ENCODE measurements around the gene GHDC. TPM values are rescaled to one million over a fixed set of nuclear protein-coding genes. Genes with fewer than 3 reads are reported as not detected.
"Not testable (repeated sequence)": the region's sequence is repeated elsewhere in the genome, so short reads cannot be mapped to it uniquely, and the experiment has no call there.

GHDC gene
- total RNA-seq, 3 donors from 2014 or later (not counting 1 experiment from before 2014, with no cell fraction given), result 19.5 to 24.6 (median 22.8) TPM

- H3K9me3 Mint-ChIP-seq, result no peaks in the 10 kb centered on the region
- Histone ChIP-seq H3K9me3 (ENCODE audit: control insufficient read depth, insufficient read depth, low read length) (no peaks in the 10 kb centered on the region), H3K36me3 (ENCODE audit: control insufficient read depth, insufficient read depth, low read length) (peaks cover 3% of the 10 kb centered on the region), H3K4me1 (ENCODE audit: control insufficient read depth, insufficient read depth, low read length) (peaks cover 31% of the 10 kb centered on the region), H3K27me3 (ENCODE audit: control insufficient read depth, insufficient read depth, low read length) (no peaks in the 10 kb centered on the region), H3K27ac (ENCODE audit: low read length) (no peak overlapping the region), H3K4me3 (ENCODE audit: low read length) (no peak overlapping the region)
- TF ChIP-seq CTCF (IDR thresholded peaks at IDR 0.05), result no peak
- ATAC-seq (no peak), DNase-seq (no peak)
- H3K4me1 Mint-ChIP-seq, result peaks cover 16 to 30% of the 10 kb centered on the region in 2 donors
- WGBS (ENCODE audit: insufficient coverage), result 77% methylated on average over 19 of the region's 19 CpGs
- H3K36me3 Mint-ChIP-seq, result no peaks in the 10 kb centered on the region
- no peaks in the 10 kb centered on the region for H3K27me3 Mint-ChIP-seq (ENCODE audit: low read depth in 2 of 2)
- intact Hi-C loops (cut with micrococcal nuclease), result no loop called here
- no peak overlapping the region for H3K4me3 Mint-ChIP-seq
- H3K27ac Mint-ChIP-seq, result no peak overlapping the region
Observed at GRCh38 chr17:42188749-42189650, 5.3 kb downstream of the GHDC start.

DNA sequence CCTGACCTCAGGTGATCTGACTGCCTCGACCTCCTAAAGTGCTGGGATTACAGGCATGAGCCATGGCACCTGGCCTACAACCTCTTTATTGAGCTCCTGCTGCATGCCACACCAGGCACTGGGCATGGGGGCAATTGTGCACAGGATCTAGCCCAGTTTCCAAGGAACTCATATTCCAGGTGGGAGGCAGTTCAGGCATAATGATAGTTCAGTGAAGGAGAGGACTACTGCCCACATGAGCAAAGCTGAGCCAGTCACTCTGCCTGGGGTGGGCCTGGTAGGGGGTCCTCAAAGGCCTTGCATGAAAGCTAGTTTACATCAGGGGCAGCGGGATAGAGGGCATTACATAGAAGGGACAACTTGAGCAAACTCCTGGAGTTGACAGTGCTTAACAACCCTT is 6.5 kb downstream of the GHDC start:
- Histone ChIP-seq H3K36me3 (ENCODE audit: control insufficient read depth, insufficient read depth, low read length) (peaks cover 3% of the 10 kb centered on the region), H3K27me3 (ENCODE audit: control insufficient read depth, insufficient read depth, low read length) (no peaks in the 10 kb centered on the region), H3K4me3 (ENCODE audit: low read length) (no peak overlapping the region), H3K27ac (ENCODE audit: low read length) (no peak overlapping the region), H3K4me1 (ENCODE audit: control insufficient read depth, insufficient read depth, low read length) (peaks cover 30% of the 10 kb centered on the region), H3K9me3 (ENCODE audit: control insufficient read depth, insufficient read depth, low read length) (no peaks in the 10 kb centered on the region)
- H3K27me3 Mint-ChIP-seq (ENCODE audit: low read depth in 2 of 2), result peaks cover 0 to 5% of the 10 kb centered on the region in 2 donors
- DNase-seq (no peak), ATAC-seq (no peak)
- WGBS (ENCODE audit: insufficient coverage), result 96% methylated on average over 2 of the region's 2 CpGs
- intact Hi-C loops (cut with micrococcal nuclease), result no loop called here
- no peak overlapping the region for H3K4me3 Mint-ChIP-seq
- no peak for TF ChIP-seq CTCF (IDR thresholded peaks at IDR 0.05)
- H3K36me3 Mint-ChIP-seq, result no peaks in the 10 kb centered on the region
- H3K4me1 Mint-ChIP-seq, result peaks cover 20 to 31% of the 10 kb centered on the region in 2 donors
- no peaks in the 10 kb centered on the region for H3K9me3 Mint-ChIP-seq
- H3K27ac Mint-ChIP-seq, result no peak overlapping the region

GRCh38 chr17:42186191-42186590 is 8.1 kb downstream of the GHDC start:
- peak overlapping the region; percentile 64 for H3K4me3 Mint-ChIP-seq
- H3K27me3 ChIP-seq (ENCODE audit: control insufficient read depth, insufficient read depth, low read length); H3K36me3 Mint-ChIP-seq; H3K27me3 Mint-ChIP-seq (ENCODE audit: low read depth in 2 of 2); H3K36me3 ChIP-seq (ENCODE audit: control insufficient read depth, insufficient read depth, low read length); H3K9me3 ChIP-seq (ENCODE audit: control insufficient read depth, insufficient read depth, low read length); H3K9me3 Mint-ChIP-seq; H3K4me3 ChIP-seq (ENCODE audit: low read length); intact Hi-C loops (cut with micrococcal nuclease); DNase-seq; H3K27ac Mint-ChIP-seq; ATAC-seq; H3K27ac ChIP-seq (ENCODE audit: low read length): not testable (repeated sequence)
- 85% methylated on average over 5 of the region's 5 CpGs for WGBS (ENCODE audit: insufficient coverage)
- H3K4me1 Mint-ChIP-seq, result peaks cover 21 to 28% of the 10 kb centered on the region in 2 donors
- peaks cover 34% of the 10 kb centered on the region for H3K4me1 ChIP-seq (ENCODE audit: control insufficient read depth, insufficient read depth, low read length)

DNA sequence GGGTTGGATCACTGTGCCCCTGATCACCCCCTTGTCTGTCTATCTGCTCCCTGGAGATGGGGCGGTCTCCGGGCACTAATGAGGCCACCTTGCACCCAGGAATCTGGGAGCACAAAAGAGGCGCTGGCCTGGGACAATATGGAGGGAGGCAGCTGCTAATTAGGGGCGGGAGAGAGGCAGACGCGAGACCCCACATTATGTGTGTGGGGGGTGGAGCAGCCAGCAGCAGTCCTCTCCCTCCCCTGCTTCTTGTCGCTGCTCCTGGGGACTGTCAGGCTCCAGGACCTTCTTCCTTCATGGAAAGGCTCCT is 8.7 kb downstream of the GHDC start:
- Histone ChIP-seq H3K9me3 (ENCODE audit: control insufficient read depth, insufficient read depth, low read length) (no peaks in the 10 kb centered on the region), H3K27ac (ENCODE audit: low read length) (no peak overlapping the region), H3K27me3 (ENCODE audit: control insufficient read depth, insufficient read depth, low read length) (peaks cover 6% of the 10 kb centered on the region), H3K36me3 (ENCODE audit: control insufficient read depth, insufficient read depth, low read length) (no peaks in the 10 kb centered on the region), H3K4me1 (ENCODE audit: control insufficient read depth, insufficient read depth, low read length) (peaks cover 40% of the 10 kb centered on the region), H3K4me3 (ENCODE audit: low read length) (no peak overlapping the region)
- peaks cover 0 to 8% of the 10 kb centered on the region in 2 donors for H3K27me3 Mint-ChIP-seq (ENCODE audit: low read depth in 2 of 2)
- 95% methylated on average over 4 of the region's 7 CpGs for WGBS (ENCODE audit: insufficient coverage)
- intact Hi-C loops (cut with micrococcal nuclease), result no loop called here
- H3K4me3 Mint-ChIP-seq, result no peak overlapping the region
- ATAC-seq (no peak), DNase-seq (no peak)
- no peaks in the 10 kb centered on the region for H3K9me3 Mint-ChIP-seq
- peaks cover 21 to 31% of the 10 kb centered on the region in 2 donors for H3K4me1 Mint-ChIP-seq
- TF ChIP-seq CTCF (IDR thresholded peaks at IDR 0.05), result no peak
- H3K27ac Mint-ChIP-seq, result no peak overlapping the region
- H3K36me3 Mint-ChIP-seq, result no peaks in the 10 kb centered on the region
